Inflammatory macrophage treated with lipopolysaccharide for 1 hour (primary cell): ENCODE data around the gene SEMA5A.

ENCODE experiments used
- DNase-seq, 2 donors: peaks; one replicate each; pipeline ENCODE4 v3.0.0-alpha.2; 2020 to 2022

Gene SEMA5A

DNA sequence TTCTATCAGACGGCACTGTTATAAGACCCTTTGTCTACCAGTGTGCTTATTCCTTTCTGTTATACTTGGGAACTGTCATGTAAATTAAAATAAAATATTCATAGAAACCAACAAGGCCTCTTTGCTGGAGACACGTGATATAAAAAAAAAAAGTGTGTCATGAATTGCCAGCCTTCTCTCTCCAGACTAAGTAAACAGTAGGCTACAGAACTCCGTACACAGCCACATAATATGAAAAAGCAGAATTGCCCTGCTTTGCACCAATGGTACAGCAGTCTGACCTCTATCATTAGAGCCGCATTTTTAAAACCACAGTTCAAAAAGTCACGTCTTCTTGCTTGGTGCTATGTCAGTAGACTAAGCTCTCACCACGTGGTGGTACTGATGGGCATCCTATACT, 231.3 kb downstream of the SEMA5A start:
- no peak for DNase-seq

DNA sequence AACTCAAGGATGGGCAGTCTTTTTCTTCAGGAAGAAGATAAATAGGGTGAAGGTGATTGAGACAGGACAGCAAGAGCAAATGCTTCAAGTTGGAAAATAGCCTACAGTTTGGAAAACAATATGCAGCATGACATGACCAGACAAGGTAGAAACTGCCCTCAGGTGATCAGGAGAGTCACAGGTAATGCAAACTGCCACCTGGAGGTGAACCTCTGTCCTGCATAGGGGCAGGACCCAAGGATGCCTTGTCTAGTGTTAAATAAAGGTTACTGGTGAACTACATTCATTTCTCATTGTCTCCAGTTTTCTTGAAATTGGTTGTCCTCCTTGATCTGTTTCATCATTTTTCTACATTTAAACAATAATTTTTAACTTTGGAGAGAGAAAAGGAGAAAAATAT, 232.1 kb downstream of the SEMA5A start:
- DNase-seq = no peak

DNA sequence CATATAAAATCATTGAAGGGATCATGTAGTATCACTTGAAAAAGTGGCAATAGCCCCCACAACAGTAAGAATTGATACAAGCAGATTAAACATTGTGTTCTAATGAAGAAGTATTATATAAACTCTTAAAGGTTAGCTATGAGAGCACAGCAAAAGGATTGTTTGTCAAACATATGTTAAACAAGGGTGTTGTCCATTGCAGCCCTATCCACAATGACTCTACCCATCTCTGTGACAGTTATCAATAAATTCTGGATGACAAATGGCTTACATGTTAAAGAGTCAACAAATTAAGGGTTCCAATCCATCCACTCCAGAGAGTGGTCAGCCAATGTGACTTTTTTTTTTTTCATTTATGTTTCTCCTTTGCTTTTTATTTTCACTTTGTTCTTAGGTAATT, 238.7 kb downstream of the SEMA5A start:
- no peak for DNase-seq

DNA sequence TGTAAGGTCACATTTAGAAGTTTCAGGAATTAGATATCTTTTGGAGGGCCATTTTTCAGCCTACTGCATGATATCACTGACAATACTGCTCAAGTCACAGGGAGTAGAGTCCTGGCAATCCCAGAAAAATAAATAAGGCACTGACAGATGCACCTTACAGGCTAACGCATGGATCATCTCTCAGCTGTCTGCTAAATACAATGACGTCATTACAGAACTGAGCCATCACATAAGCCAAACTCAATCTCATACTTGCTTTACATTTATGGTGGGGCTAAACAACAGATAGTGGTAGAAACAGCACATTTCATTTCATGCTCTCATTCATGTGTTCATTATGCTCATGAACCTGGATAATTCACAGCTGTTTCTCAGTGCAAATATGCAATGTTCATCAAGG, 243.7 kb downstream of the SEMA5A start:
- DNase-seq = no peak

DNA sequence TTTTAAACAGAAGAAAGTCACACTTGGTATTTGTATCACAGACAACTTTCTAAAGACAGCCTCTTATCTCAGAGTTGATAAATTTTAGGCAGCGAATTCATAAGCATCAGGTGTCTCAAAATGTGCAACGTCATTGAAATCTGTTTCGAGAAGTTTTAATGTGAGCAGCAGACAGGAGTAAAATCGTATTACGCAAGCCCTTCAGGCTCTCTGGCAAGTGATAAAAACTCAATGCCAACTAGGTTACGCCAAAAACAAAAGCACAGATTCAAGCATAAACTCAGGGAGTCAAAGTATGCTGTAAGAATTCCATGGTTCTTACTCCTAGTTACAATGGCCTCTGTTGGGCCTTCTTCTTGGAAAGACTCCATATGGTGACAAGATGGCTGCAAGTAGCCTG, 244.7 kb downstream of the SEMA5A start:
- DNase-seq = no peak

DNA sequence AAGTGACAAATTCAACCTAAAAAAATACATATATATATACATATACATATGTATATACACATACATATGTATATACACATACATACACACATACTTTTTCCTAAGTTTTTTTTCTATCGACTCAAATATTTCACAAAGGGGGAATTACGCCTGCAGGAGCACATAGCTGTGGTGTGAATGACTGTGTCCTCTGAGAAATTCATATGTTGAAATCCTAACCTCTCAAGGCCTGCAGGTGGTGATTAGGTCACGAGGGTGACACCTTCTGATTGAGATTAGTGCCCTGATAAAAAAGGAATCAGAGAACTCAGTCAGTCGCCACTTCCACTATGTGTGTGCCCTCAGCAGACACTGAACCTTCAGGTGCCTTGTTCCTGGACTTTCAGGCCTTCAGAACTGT, 248.7 kb downstream of the SEMA5A start:
- no peak for DNase-seq

DNA sequence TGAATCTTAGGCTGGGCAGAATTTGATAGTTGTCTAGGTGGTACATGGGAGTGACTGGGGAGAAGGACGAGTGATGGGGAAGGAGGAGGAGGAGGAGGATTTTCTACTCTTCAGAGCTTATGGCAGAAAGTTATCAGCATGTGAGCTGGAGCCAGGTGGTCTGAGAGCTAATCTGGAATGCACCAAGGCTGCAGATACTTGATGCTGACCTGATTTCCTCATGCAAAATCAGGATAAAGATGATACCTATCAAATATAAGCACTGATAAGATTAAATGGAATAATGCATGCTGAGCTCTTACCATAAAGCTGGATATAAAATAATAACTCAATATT, 250.4 kb downstream of the SEMA5A start:
- DNase-seq = no peak

DNA sequence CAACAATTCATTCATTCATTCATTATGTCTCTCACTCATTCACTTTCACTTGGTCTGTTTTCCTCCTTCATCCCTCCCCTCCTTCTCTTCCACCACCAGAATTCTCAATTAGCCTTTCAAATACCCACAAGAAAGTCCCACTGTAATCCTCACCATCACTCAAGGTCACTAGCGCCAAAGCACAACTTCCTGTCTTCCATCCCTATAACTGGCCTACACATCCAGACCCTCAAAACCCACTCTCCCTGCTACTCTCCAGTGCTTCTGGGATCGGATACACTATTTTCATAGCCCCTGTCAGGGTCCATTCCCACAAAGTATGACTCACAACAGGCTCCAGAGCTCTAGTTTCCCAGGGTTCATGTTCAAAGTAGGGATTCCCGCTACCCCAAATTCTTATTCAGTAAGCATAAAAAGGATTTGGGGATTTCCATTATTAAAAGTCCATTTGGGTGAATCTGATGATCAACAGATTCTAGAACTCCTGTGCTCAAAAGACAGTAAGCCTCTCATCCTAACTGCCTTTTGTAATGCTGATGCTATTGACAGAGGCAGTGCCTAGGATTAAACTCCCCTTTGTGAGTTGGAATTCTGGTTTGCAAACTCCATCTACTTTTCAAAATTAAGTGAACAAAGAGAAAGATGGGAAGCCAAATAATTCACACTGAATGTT, 250.9 kb downstream of the SEMA5A start:
- DNase-seq = no peak

DNA sequence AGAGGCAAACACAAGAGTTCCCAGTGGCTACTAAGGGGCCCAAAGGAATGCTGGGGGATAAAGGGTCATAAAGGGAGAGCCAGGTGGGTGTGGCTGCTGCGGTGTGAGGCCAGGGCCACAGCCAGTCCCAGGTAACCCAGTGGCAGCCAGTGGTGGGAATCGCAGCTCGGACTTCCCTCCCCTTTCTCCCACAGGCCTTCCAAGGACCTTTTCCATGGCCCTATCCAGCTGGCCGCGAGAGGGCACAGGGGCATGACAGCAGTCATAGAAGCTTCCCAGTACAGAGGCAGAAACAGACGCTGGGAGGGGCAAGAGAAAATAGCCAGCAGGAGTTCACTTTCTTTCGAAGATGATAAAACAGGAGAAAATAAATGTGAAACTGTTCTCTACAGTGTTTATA, 257.6 kb downstream of the SEMA5A start:
- DNase-seq = no peak

DNA sequence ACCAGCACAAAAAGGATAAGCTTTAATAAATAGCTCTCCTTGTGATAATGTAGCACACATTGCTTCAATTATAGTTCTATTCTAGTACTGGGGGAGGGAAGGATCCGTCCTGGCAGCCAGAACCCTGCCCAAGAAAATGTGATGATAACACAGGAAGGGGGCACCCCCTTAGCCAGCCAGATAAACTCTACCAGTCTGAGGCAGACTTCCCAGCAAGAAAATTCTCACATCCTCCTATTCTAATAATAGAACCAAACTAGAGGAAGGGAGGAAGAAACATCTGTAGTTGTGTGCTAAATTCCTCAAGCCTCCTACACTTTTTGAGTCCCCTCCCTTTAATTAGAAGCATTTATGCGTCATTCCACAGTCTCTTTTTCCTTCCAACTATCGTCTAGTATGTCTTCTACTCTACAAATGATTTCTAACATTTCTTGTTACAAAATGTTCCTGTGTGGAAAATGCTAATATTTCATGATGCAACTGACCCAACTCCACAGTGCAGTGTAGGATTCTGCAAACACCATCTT, 261.0 kb downstream of the SEMA5A start:
- DNase-seq = no peak

DNA sequence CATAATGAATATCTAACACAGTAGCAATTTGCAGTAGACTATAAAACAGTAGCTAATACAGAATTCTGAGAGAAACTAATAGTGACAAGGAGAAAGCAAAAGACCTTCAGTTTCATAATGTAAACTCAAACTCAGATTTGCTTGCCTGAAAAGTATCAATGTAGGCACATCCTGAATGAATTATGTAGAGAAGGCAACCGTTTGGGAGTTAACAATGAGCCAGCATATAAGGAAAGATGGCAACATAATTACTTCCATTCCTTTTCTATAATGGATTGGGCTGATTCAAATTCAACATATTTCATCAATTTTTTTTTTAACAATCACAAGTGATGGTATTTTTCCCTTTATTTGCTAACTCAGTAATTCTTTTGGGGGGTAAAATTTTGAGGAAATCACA, 261.6 kb downstream of the SEMA5A start:
- no peak for DNase-seq

DNA sequence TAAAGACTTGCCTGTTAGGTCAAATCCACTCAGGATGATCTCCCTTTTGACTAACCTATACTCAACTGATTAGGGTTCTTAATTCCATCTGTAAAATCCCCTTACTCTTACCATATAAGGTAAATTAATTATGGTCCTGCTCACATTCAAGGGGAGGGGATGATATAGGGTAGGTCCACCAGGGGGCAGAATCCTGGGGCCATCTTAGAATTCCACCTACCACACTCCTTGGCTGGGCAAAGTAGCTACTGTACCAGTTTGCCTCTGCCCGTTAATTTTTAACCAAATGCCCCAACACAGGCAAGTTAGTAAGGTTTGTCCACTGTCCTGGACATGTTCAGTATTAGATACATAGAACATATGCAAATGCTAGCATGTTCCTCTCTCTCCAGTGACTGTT, 262.4 kb downstream of the SEMA5A start:
- no peak for DNase-seq

DNA sequence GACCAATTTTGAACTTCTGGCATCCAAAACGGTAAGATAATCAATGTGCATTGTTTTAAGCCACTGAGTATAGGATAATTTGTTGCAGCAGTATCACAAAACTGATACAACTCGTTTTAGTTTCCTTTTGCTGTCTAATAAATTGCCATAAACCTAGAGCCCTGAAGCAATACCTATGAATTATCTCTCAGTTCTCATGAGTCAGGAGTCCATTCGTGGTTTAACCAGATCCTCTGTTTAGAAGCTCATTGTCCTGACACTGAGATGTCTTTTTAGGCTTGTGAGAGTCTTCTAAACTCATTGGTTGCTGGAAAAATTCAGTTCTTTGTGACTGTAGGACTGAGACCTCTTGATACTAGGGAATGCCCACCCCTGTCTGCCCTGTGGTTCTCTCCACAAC, 262.9 kb downstream of the SEMA5A start:
- no peak for DNase-seq

DNA sequence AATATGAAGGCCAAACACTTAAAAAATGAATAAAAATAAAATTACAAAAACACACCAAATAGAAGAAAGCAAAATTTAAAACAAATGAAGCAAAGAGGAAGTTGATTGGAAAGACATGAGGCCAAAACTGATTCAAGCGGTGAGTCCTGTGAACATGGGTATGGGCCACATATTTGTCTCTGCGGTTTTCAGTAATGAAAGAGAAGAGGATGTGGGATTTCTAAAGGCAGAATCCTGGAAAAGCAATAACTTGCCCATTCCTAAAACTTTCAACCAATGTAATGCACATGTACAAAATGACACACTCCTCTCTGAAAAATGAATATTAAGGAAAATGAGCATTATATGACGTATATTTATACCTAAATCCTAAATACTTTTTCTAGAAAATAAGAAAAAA, 263.7 kb downstream of the SEMA5A start:
- no peak for DNase-seq

DNA sequence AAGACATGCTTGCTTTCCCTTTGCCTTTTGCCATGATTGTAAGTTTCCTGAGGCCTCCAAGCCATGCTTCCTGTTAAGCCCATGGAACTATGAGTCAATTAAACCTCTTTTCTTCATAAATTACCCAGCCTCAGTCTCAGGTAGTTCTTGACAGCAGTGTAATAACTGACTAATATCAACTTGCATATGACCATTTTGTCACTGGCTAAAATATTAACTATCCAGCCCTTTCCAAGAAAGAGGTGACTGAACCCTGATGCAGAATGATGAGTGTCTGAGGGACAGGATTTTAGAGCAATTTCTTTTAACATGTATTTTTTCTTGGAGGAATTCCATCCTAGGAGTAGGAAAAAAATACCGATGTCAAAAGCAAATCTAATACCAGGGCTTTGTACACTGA, 266.1 kb downstream of the SEMA5A start:
- DNase-seq = no peak

DNA sequence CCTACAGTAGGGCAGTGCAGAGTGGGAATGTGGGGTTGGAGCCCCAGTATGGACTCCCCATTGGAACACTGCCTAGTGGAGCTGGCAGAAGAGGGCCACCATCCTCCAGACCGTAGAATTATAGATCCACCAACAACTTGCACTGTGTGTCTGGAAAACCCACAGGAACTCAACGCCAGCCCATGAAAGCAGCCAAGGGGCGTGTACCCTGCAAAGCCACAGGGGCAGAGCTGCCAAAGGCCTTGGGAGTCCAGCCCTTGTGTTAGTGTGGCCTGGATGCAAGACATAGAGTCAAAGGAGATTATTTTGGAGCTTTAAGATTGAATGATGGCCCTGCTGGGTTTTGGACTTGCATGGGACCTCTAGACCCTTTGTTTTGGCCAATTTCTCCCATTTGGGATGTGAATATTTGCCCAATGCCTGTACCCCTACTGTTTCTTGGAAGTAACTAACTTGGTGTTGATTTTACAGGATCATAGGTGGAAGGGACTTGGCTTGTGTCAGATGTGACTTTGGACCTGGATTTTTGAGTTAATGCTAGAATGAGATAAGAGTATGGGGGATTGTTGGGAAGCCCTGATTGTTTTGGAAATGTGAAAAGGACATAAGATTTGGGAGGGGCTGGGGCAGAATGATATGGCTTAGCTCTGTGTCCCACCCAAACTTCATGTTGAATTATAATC, 266.8 kb downstream of the SEMA5A start:
- DNase-seq = no peak

DNA sequence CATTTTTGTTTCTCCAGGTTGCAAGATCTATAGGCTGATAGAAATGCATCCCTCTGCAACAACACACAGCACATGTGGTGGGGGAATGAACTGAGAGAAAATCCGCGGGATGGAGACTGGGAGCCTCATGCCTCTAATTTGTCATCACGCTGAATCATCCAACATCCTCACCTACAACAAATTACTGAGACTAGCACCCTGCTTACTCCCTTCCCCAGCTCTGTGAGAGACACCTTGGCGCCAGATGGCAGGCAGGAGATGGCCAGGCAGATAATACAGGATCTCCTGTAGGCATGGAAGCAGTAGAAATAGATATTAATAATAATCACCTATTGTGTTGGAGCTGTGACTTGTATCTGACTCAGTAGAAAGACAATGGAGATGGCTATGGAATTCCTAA, 276.9 kb downstream of the SEMA5A start:
- DNase-seq = no peak

DNA sequence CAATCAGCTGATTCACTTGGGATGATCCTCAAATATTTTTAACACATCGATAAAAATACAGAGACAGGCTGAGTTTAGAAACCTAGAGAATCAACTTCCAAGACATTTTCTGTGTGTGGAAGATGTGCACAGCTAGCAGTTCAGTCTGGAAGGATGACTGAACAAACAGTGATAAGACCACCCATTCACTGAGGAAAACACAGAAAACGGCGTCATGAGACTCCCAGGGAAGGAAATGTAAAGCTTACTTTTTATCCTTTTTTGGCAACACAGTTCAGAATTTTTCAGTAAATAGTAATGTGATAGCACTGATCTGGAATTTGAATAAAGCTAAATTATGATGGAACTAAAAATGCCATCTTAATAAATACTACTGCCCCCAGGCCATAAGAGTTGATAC, 277.6 kb downstream of the SEMA5A start:
- DNase-seq = no peak

DNA sequence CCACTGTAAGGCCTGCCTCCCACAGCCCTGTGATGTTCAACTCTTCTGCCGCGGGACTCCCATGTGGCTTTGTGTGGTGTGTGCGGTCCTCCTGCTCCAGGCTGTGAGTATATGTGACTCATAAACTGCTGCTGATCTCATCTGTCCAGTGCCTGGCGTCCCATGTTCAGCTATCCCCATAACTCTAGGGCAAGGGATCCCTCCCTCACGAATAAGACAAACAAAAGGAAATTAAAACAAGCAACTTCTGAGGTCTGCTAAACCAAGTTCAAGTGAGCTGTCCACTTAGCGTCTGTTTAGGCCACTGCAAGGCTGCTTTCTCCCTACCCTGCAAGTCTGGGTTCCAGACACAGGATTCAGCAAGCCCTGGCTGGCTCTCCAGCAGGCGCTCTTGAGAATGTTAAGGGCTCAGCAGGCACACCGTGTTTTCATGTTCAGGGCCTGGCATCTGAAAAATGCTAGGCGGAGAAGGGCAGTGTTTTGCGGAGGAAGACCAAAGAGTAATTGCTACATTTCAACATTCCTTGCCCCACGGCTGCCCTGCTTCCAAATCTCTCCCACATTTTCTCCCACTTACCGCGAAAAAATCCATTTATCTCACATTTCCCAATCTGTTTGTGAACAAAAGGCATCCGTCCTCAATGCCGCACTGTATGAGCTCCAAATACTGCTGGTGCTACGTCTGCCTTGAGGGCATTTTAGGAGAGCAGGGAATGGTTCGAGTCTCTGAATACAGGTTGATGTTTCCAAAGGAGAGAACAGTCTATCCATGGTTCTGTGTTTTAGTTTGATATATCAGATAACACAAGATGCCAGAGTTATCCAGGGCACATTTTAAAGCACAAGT, 280.2 kb downstream of the SEMA5A start:
- DNase-seq = no peak

DNA sequence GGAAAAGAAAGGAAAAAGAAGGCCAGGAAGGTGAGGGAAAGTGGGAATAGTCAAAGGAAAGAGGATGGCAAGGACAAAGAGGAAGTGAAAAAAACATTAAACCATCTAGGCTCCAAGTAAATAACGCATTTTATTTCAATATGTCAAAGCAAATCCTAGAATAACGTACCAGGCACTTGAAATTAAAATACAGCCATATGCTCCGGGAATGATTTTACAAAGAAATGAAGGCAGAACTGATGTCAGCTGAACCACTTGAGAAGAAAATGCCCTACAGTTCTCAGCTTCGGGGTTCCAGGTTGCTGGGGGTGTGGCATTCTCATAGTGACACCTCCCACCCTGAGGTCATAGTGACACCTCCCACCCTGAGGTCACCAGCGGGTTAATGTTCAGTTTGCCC, 281.6 kb downstream of the SEMA5A start:
- DNase-seq = no peak

DNA sequence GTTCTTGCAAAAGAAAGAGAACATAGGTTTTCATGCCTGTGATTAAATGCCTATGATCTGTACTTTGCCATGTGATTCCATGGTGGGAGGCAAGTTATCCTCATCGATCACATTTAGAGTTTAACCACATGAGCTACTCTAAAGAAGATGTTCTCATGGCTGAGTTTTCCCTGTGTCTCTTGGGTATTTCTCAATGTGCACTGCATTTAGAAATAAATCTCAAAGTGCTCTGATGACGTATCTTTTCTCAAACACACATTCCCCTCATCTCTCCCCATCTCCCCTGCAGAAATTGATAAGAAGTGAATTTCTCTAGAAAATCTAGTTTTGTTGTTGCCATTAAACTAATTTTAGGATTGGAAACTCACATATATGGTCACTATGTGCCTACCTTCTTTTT, 282.2 kb downstream of the SEMA5A start:
- no peak for DNase-seq

DNA sequence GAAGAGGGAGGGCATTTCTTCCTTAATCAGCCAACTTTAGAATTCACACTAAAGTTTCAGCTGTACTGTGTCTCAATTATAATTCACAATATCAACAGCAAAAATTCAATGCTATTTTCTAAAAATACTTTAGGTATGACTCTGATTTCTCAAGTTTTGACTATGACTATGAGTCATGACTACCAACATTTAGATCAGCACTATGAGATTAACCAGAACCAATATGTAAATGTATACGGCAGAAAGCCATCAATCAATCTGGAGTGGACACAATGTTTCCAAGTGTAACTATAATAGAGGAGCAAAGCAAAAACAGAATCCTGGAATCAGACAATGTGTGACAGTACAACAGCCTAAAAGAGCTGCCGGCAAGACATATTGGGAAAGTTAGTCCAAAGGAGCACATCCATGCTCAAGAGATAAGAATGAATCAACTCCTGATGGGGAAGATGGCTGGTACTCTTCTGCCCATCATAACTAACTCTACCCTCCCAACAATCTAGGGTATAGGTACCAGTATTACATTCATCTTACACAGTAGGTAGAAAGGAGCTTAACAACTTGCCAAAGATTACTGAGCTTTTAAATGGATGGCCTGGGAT, 294.4 kb downstream of the SEMA5A start:
- DNase-seq = no peak

DNA sequence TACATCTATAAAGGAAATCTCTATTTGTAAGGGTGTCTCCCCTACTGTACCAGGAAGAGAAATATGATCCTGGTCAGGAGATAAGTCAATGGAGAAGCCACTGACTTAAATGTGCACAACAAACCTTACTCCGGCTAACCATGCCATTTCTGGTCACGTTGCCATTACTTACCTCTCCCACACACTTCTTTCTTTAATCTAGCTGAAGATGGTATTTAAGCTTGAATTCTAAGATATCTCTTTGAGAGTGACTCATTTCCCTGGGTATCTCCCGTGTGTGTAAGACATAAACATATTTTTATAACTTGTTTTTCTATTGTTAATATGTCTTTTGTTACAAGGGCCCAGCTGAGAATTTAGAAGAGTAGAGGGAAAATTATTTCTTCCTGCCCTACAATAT, 296.6 kb downstream of the SEMA5A start:
- DNase-seq = no peak

DNA sequence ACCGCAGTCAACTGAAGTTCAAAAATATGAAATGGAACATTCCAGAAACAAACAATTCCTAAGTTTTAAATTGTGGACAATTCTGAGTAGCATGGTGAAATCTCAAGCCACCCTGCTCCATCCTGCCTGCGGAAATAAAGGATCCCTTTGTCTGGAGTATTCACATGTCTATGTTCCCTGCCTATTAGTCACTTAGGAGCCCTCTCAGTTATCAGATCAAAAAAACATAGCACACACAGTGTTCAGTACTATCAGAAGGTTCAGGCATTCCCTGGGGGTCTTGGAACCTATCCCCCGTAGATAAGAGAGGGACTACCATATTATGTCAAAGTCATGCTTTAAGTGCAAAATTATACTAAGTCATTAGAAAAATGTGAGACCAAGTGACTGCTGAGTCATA, 300.8 kb downstream of the SEMA5A start:
- DNase-seq = no peak
